Spleen (tissue), 7 donors: Measurements from ENCODE around the gene PARD3.

ENCODE experiments used
- CTCF ChIP-seq, 11 experiments: fragments of 200-600 bp in 7 of 11; fragments of 450-650 bp in 4 of 11; sonication (generic) in 4 of 11; IDR thresholded peaks in 8 of 11; conservative IDR thresholded peaks in 3 of 11; 1 replicate in 7 of 11; 2 replicates in 4 of 11; pipeline versions ENCODE4 v1.4.0 to v1.8.0; 2016 to 2021; ENCODE audit warnings: antibody characterized with exemption in 11 of 11, inconsistent platforms in 4 of 11, mild to moderate bottlenecking in 1 of 11
- POLR2AphosphoS5 ChIP-seq, 3 donors: sonication (generic); formaldehyde crosslinking; IDR thresholded peaks; one replicate each; pipeline ENCODE4 v1.5.1; 2017; ENCODE audit warnings: antibody characterized with exemption in 3 of 3
- donor health status: DM: no; HTN: no; CAD: no; lungs with moderate emphysema.
- donor health status: DM: no; HTN: no; CAD: no.
- donor health status: DM: no; HTN: no; CAD: no.

- TF ChIP-seq CTCF (IDR thresholded peaks at IDR 0.05 in 8 of 11, conservative IDR thresholded peaks at IDR 0.05 in 3 of 11) (no peak), POLR2AphosphoS5 (IDR thresholded peaks at IDR 0.05) (no peak)
These were observed 458.6 kb downstream of the PARD3 start for GRCh38 chr10:34356463-34356862.
